ENCODE results near the gene SIAH2.

DNA sequence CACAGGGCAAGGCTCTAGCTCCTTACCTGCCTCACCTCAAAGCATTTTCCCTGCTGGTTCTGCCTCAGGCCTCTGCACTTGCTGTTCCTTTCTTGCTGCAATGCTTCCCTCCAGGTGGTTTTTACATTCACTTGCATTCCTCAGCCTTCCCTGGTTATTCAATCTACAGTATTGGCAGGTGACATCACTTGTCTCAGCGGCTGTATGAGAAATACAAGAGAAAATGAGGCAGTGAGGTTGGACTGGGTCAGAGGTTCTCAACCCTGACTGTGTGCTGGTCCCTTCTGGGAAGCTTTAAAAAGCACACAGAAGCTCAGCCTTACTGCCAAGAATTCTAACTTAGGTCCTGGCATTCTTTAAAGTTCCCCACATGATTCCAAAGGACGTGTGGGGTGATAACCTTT, 26.7 kb downstream of the SIAH2 start:
- TF ChIP-seq POLR2A (IDR thresholded peaks at IDR 0.05) (no peak), POLR2AphosphoS5 (IDR thresholded peaks at IDR 0.05) (no peak)
- TF ChIP-seq, protein P1, sequence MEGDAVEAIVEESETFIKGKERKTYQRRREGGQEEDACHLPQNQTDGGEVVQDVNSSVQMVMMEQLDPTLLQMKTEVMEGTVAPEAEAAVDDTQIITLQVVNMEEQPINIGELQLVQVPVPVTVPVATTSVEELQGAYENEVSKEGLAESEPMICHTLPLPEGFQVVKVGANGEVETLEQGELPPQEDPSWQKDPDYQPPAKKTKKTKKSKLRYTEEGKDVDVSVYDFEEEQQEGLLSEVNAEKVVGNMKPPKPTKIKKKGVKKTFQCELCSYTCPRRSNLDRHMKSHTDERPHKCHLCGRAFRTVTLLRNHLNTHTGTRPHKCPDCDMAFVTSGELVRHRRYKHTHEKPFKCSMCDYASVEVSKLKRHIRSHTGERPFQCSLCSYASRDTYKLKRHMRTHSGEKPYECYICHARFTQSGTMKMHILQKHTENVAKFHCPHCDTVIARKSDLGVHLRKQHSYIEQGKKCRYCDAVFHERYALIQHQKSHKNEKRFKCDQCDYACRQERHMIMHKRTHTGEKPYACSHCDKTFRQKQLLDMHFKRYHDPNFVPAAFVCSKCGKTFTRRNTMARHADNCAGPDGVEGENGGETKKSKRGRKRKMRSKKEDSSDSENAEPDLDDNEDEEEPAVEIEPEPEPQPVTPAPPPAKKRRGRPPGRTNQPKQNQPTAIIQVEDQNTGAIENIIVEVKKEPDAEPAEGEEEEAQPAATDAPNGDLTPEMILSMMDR (IDR thresholded peaks at IDR 0.05) = no peak
